Neutrophil (primary cell): ENCODE results near the gene NDUFB7.
"Not testable (repeated sequence)": the region's sequence is repeated elsewhere in the genome, so short reads cannot be mapped to it uniquely, and the experiment has no call there.

ENCODE experiments used
- H3K27ac ChIP-seq: fragments of 200-600 bp; sonication (generic); 2 replicates; pipeline ENCODE4 v1.5.1; 2016; ENCODE audit warnings: mild to moderate bottlenecking, moderate library complexity
- H3K27me3 ChIP-seq: fragments of 200-600 bp; sonication (generic); 2 replicates; pipeline ENCODE4 v1.6.0; 2016; ENCODE audit warnings: mild to moderate bottlenecking
- H3K36me3 ChIP-seq: fragments of 200-600 bp; sonication (generic); 2 replicates; pipeline ENCODE4 v1.5.1; 2017
- H3K4me1 ChIP-seq, 2 experiments: fragments of 200-600 bp in 1 of 2; sonication (generic) in 1 of 2; 1 replicate in 1 of 2; 2 replicates in 1 of 2; pipeline versions ENCODE4 v1.5.1 to v1.6.1; 2013 to 2016; ENCODE audit warnings: low read depth in 1 of 2, low read length in 1 of 2, mild to moderate bottlenecking in 1 of 2, moderate library complexity in 1 of 2; ENCODE audit not compliant: control insufficient read depth in 1 of 2, insufficient read depth in 1 of 2
- H3K4me3 ChIP-seq, 2 experiments: fragments of 200-600 bp in 1 of 2; sonication (generic) in 1 of 2; 1 replicate in 1 of 2; 2 replicates in 1 of 2; pipeline ENCODE4 v1.5.1; 2013 to 2016; ENCODE audit warnings: low read depth in 1 of 2, low read length in 1 of 2, mild to moderate bottlenecking in 1 of 2, moderate library complexity in 1 of 2
- H3K9me3 ChIP-seq: fragments of 200-600 bp; sonication (generic); 2 replicates; pipeline ENCODE4 v1.5.1; 2016
- CTCF ChIP-seq: fragments of 200-600 bp; sonication (generic); IDR thresholded peaks from 2 replicates; pipeline ENCODE4 v1.5.1; 2016; ENCODE audit warnings: antibody characterized with exemption

The NDUFB7 gene

GRCh38 chr19:14612657-14613056 lies 40.8 kb upstream of the NDUFB7 start:
- Histone ChIP-seq H3K4me3 (no peak overlapping the region), H3K27me3 (no peaks in the 10 kb centered on the region), H3K4me1 (peaks cover 83 to 85% of the 10 kb centered on the region in 2 experiments), H3K9me3 (no peaks in the 10 kb centered on the region), H3K27ac (peak overlapping the region; percentile 97), H3K36me3 (peaks cover 45% of the 10 kb centered on the region)
- TF ChIP-seq CTCF, result no peak

GRCh38 chr19:14612242-14612641 lies 40.4 kb upstream of the NDUFB7 start:
- Histone ChIP-seq H3K27ac (peak overlapping the region; percentile 97), H3K36me3 (peaks cover 41% of the 10 kb centered on the region), H3K4me1 (peaks cover 80 to 81% of the 10 kb centered on the region in 2 experiments)
- H3K4me3 ChIP-seq, H3K27me3 ChIP-seq, H3K9me3 ChIP-seq: not testable (repeated sequence)

- TF ChIP-seq CTCF, result no peak
- Histone ChIP-seq H3K4me3 (no peak overlapping the region), H3K9me3 (no peaks in the 10 kb centered on the region), H3K36me3 (peaks cover 37% of the 10 kb centered on the region), H3K27me3 (no peaks in the 10 kb centered on the region), H3K27ac (peak overlapping the region; percentile 97), H3K4me1 (peaks cover 74 to 79% of the 10 kb centered on the region in 2 experiments)
These were observed 39.2 kb upstream of the NDUFB7 start for GRCh38 chr19:14611051-14611450.

- Histone ChIP-seq H3K4me1 (peaks cover 42 to 47% of the 10 kb centered on the region in 2 experiments), H3K27ac (no peak overlapping the region), H3K9me3 (no peaks in the 10 kb centered on the region), H3K27me3 (no peaks in the 10 kb centered on the region), H3K4me3 (no peak overlapping the region), H3K36me3 (peaks cover 21% of the 10 kb centered on the region)
- no peak for TF ChIP-seq CTCF
These were observed 34.8 kb upstream of the NDUFB7 start for GRCh38 chr19:14606627-14607026.

- H3K36me3 ChIP-seq, result peaks cover 12% of the 10 kb centered on the region
- no peak overlapping the region for H3K4me3 ChIP-seq
- H3K9me3 ChIP-seq, result no peaks in the 10 kb centered on the region
- H3K27ac ChIP-seq, result no peak overlapping the region
- H3K27me3 ChIP-seq, result no peaks in the 10 kb centered on the region
- H3K4me1 ChIP-seq, result peaks cover 27 to 32% of the 10 kb centered on the region in 2 experiments
- TF ChIP-seq CTCF, result no peak
These were observed 32.1 kb upstream of the NDUFB7 start for GRCh38 chr19:14603990-14604387.

- H3K9me3 ChIP-seq, result no peaks in the 10 kb centered on the region
- no peaks in the 10 kb centered on the region for H3K4me1 ChIP-seq
- H3K4me3 ChIP-seq, result no peak overlapping the region
- H3K36me3 ChIP-seq, result peaks cover 44% of the 10 kb centered on the region
- H3K27ac ChIP-seq, result no peak overlapping the region
- no peaks in the 10 kb centered on the region for H3K27me3 ChIP-seq
- TF ChIP-seq CTCF, result no peak
These were observed 27.8 kb upstream of the NDUFB7 start for GRCh38 chr19:14599548-14600147.
